HEK293T (cell line): ENCODE measurements around the gene CRYZ.

Experiments used
- CTCF ChIA-PET: fragments of 350-600 bp; formaldehyde crosslinking; extraction: SDS; loops from one replicate; lab custom pipeline; 2021; ENCODE audit warnings: antibody characterized with exemption, inconsistent platforms; lab: Yijun Ruan, JAX
- POLR2A ChIA-PET: fragments of 350-600 bp; formaldehyde crosslinking; extraction: SDS; loops from one replicate; lab custom pipeline; 2020; ENCODE audit warnings: antibody characterized with exemption, inconsistent platforms; lab: Yijun Ruan, JAX
- DNase-seq: peaks from one replicate; pipeline ENCODE4 v3.0.0; 2012; ENCODE audit warnings: mixed read lengths; ENCODE audit errors: extremely low spot score
- ARNT ChIP-seq: fragments of 450-650 bp; IDR thresholded peaks from 2 replicates; pipeline ENCODE4 v1.6.1; 2017; ENCODE audit warnings: mild to moderate bottlenecking
- BHLHE40 ChIP-seq: fragments of 450-650 bp; IDR thresholded peaks from 2 replicates; pipeline ENCODE4 v1.6.1; 2016; ENCODE audit warnings: mild to moderate bottlenecking, moderate library complexity, borderline replicate concordance
- CTBP1 ChIP-seq: fragments of 450-650 bp; IDR thresholded peaks from 2 replicates; pipeline ENCODE4 v1.6.1; 2016; ENCODE audit warnings: borderline replicate concordance
- ELF4 ChIP-seq: fragments of 450-650 bp; IDR thresholded peaks from 2 replicates; pipeline ENCODE4 v1.6.1; 2017; ENCODE audit warnings: antibody characterized with exemption
- FOXA1 ChIP-seq: fragments of 450-650 bp; IDR thresholded peaks from 2 replicates; pipeline ENCODE4 v1.6.1; 2016; ENCODE audit warnings: mild to moderate bottlenecking
- FOXK2 ChIP-seq: fragments of 450-650 bp; IDR thresholded peaks from 2 replicates; pipeline ENCODE4 v1.6.1; 2016; ENCODE audit warnings: mild to moderate bottlenecking
- FOXM1 ChIP-seq: fragments of 450-650 bp; IDR thresholded peaks from 2 replicates; pipeline ENCODE4 v1.6.1; 2017; ENCODE audit warnings: mild to moderate bottlenecking, borderline replicate concordance
- HDGF ChIP-seq: fragments of 450-650 bp; IDR thresholded peaks from 2 replicates; pipeline ENCODE4 v1.6.1; 2017; ENCODE audit warnings: antibody characterized with exemption, borderline replicate concordance
- L3MBTL2 ChIP-seq: fragments of 450-650 bp; conservative IDR thresholded peaks from 2 replicates; pipeline ENCODE4 v1.6.1; 2016; ENCODE audit warnings: mild to moderate bottlenecking
- LEF1 ChIP-seq: fragments of 450-650 bp; IDR thresholded peaks from 2 replicates; pipeline ENCODE4 v1.6.1; 2017; ENCODE audit warnings: mild to moderate bottlenecking, borderline replicate concordance
- NFRKB ChIP-seq: fragments of 450-650 bp; IDR thresholded peaks from 2 replicates; pipeline ENCODE4 v1.6.1; 2016; ENCODE audit warnings: mild to moderate bottlenecking, moderate library complexity
- PKNOX1 ChIP-seq: fragments of 450-650 bp; IDR thresholded peaks from 2 replicates; pipeline ENCODE4 v1.6.1; 2016
- SP1 ChIP-seq: fragments of 450-650 bp; IDR thresholded peaks from 2 replicates; pipeline ENCODE4 v1.6.1; 2017
- SUZ12 ChIP-seq: fragments of 450-650 bp; IDR thresholded peaks from 2 replicates; pipeline ENCODE4 v1.6.1; 2016; ENCODE audit warnings: mild to moderate bottlenecking
- TARDBP ChIP-seq: fragments of 450-650 bp; IDR thresholded peaks from 2 replicates; pipeline ENCODE4 v1.6.1; 2016
- ZNF384 ChIP-seq: fragments of 450-650 bp; IDR thresholded peaks from 2 replicates; pipeline ENCODE4 v1.6.1; 2016

Gene CRYZ

GRCh38 chr1:74712881-74713280, 20.0 kb downstream of the CRYZ start:
- no peak for DNase-seq
- no peak for TF ChIP-seq TARDBP
- TF ChIP-seq L3MBTL2 = no peak
- TF ChIP-seq CTBP1 = no peak
- no peak for TF ChIP-seq PKNOX1
- no peak for TF ChIP-seq LEF1
- no peak for TF ChIP-seq FOXA1
- TF ChIP-seq FOXM1 = no peak
- TF ChIP-seq ELF4 = no peak
- TF ChIP-seq BHLHE40 = no peak
- no peak for TF ChIP-seq FOXK2
- no peak for TF ChIP-seq SP1
- TF ChIP-seq ZNF384 = no peak
- TF ChIP-seq SUZ12 = no peak
- TF ChIP-seq HDGF = no peak
- no peak for TF ChIP-seq ARNT
- no peak for TF ChIP-seq NFRKB
- CTCF ChIA-PET = interaction anchor here (0.6 kb wide), 1 partner anchor 59 kb away, joined by 3 read pairs; no protein-coding TSS in a partner anchor
- POLR2A ChIA-PET = no interaction called here

GRCh38 chr1:74703386-74704182, 29.3 kb downstream of the CRYZ start:
- DNase-seq = no peak
- ChIA-PET POLR2A (no interaction called here), CTCF (no interaction called here)

GRCh38 chr1:74699331-74699730, 33.5 kb downstream of the CRYZ start:
- TF ChIP-seq LEF1 = no peak
- TF ChIP-seq BHLHE40 = no peak
- TF ChIP-seq FOXK2 = no peak
- TF ChIP-seq SUZ12 = no peak
- no peak for TF ChIP-seq ARNT
- no peak for TF ChIP-seq TARDBP
- no peak for TF ChIP-seq SP1
- no peak for TF ChIP-seq L3MBTL2
- no peak for TF ChIP-seq PKNOX1
- no peak for TF ChIP-seq NFRKB
- TF ChIP-seq ZNF384 = no peak
- TF ChIP-seq FOXM1 = no peak
- no peak for TF ChIP-seq CTBP1
- TF ChIP-seq ELF4 = no peak
- no peak for TF ChIP-seq FOXA1
- no peak for TF ChIP-seq HDGF
- ChIA-PET POLR2A (no interaction called here), CTCF (no interaction called here)
- DNase-seq = no peak

More at GRCh38 chr1:74703386-74704182, 29.3 kb downstream of the CRYZ start:
- TF ChIP-seq ZNF384 (no peak), PKNOX1 (no peak), FOXA1 (no peak), L3MBTL2 (no peak), NFRKB (no peak), SP1 (no peak), BHLHE40 (no peak), LEF1 (no peak), ARNT (no peak), TARDBP (no peak), FOXK2 (no peak), ELF4 (no peak), SUZ12 (no peak)

GRCh38 chr1:74697832-74698231, 35.0 kb downstream of the CRYZ start:
- POLR2A ChIA-PET = no interaction called here
- CTCF ChIA-PET = no interaction called here
- no peak for DNase-seq
- TF ChIP-seq HDGF (no peak), FOXM1 (no peak), L3MBTL2 (no peak), SUZ12 (no peak), PKNOX1 (no peak), FOXK2 (no peak), TARDBP (no peak)

- ChIA-PET CTCF (no interaction called here), POLR2A (no interaction called here)
- DNase-seq = no peak
Measured at GRCh38 chr1:74693473-74693872, 39.4 kb downstream of the CRYZ start.

GRCh38 chr1:74690909-74691308, 41.9 kb downstream of the CRYZ start:
- ChIA-PET CTCF (interaction anchor here (0.7 to 1.8 kb wide), 2 partner anchors 15 to 462 kb away, joined by 3 read pairs; no protein-coding TSS in a partner anchor), POLR2A (no interaction called here)
- DNase-seq = no peak
- TF ChIP-seq ARNT = no peak
- TF ChIP-seq SUZ12 = no peak
- TF ChIP-seq HDGF = no peak
- no peak for TF ChIP-seq FOXM1
- TF ChIP-seq FOXK2 = no peak
- TF ChIP-seq LEF1 = no peak
- no peak for TF ChIP-seq ELF4

More at GRCh38 chr1:74693473-74693872, 39.4 kb downstream of the CRYZ start:
- no peak for TF ChIP-seq L3MBTL2
